ENCODE results near the gene PRND.
A peak's percentile ranks its signal among the peaks of the same experiment; 100 is the strongest.

Gene PRND

DNA sequence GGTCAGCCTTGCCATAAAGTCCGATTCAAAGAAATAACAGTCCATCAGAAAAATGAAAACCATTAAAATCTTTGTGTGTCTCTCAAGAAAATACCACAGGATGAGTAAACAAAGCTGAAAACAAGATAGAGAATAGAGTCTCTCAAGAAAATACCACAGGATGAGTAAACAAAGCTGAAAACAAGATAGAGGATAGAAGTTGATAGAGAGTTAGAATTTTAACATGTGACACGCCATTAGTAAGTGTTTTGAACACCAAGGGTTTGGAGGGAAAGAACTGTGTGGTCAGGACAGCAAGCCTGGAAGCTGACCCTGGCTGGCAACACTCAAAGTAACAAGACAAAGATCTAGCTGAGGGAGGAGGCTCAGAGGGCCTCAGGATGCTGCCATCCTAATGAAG is 43.9 kb upstream of the PRND start:
- Histone ChIP-seq H2AK5ac (ENCODE audit: low read depth, low read length) (no peak overlapping the region), H3K79me1 (ENCODE audit: low read depth, low read length) (no peaks in the 10 kb centered on the region), H3K14ac (ENCODE audit: low read length) (no peak overlapping the region), H2BK12ac (ENCODE audit: low read length) (no peak overlapping the region), H3K4ac (ENCODE audit: low read length) (no peak overlapping the region), H3K18ac (ENCODE audit: low read length) (no peak overlapping the region), H3K4me1 (ENCODE audit: control insufficient read depth in 2 of 2, insufficient read depth in 1 of 2, low read depth in 1 of 2, low read length in 2 of 2) (no peaks in the 10 kb centered on the region), H3K9me3 (replicated peaks in 1 of 2; ENCODE audit: control insufficient read depth in 2 of 2, insufficient read depth in 1 of 2, low read depth in 1 of 2, low read length in 2 of 2) (peaks cover 0 to 3% of the 10 kb centered on the region in 2 donors), H4K8ac (ENCODE audit: low read depth, low read length) (no peak overlapping the region), H2AFZ (ENCODE audit: low read length) (no peak overlapping the region), H4K91ac (ENCODE audit: low read depth, low read length, poor library complexity) (no peak overlapping the region), H3K36me3 (replicated peaks in 1 of 2; ENCODE audit: control insufficient read depth in 2 of 2, insufficient read depth in 2 of 2, low read length in 2 of 2) (no peaks in the 10 kb centered on the region), H2BK15ac (ENCODE audit: low read length) (no peak overlapping the region), H3K27me3 (ENCODE audit: control insufficient read depth in 3 of 3, insufficient read depth in 3 of 3, low read depth in 1 of 3, low read length in 3 of 3) (peaks cover 0 to 26% (median 0%) of the 10 kb centered on the region in 3 experiments), H2BK5ac (ENCODE audit: low read length) (no peak overlapping the region), H2BK120ac (ENCODE audit: low read depth, low read length) (no peak overlapping the region), H3K4me2 (ENCODE audit: insufficient read depth, low read length, poor library complexity, severe bottlenecking) (no peak overlapping the region), H3K4me3 (ENCODE audit: low read length in 2 of 2) (no peak overlapping the region), H3K27ac (replicated peaks; ENCODE audit: low read length) (no peak overlapping the region), H3K23ac (ENCODE audit: low read depth, low read length, poor library complexity) (peak overlapping the region; percentile 49), H3K9ac (ENCODE audit: low read depth, low read length, poor library complexity) (no peak overlapping the region)
- no CpG with 5 or more reads among the region's 2 CpGs for whole genome bisulfite sequencing, 2 donors (ENCODE audit: extremely low coverage in 2 of 2, insufficient read length in 2 of 2, insufficient replicate concordance in 1 of 2)
- DNase-seq (ENCODE audit: low spot score) = no peak

DNA sequence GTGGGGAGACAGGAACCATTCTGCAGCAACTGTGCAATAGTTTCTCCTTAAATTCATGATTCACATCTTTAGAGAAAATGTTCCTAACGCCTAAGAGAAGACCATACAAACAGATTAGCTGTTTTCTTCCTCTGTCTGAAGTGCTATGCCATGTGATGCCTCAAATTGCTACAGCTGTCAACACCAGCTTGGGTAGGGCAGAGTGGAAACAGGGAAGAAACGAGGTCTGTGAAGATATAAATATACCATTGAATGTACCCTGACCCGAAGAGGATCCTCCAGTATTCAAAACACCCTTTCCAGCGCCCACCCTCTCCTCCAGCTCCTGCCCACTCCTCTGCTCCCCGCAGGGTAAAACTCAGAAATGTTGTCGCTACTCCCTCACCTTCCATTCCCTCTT is 40.3 kb upstream of the PRND start:
- Histone ChIP-seq H3K4me3 (ENCODE audit: low read length in 2 of 2) (no peak overlapping the region), H2BK5ac (ENCODE audit: low read length) (no peak overlapping the region), H3K4me1 (ENCODE audit: control insufficient read depth in 2 of 2, insufficient read depth in 1 of 2, low read depth in 1 of 2, low read length in 2 of 2) (peaks cover 1 to 4% of the 10 kb centered on the region in 2 donors), H2AK5ac (ENCODE audit: low read depth, low read length) (no peak overlapping the region), H3K27me3 (ENCODE audit: control insufficient read depth in 3 of 3, insufficient read depth in 3 of 3, low read depth in 1 of 3, low read length in 3 of 3) (peaks cover 0 to 34% (median 8%) of the 10 kb centered on the region in 3 experiments), H3K79me1 (ENCODE audit: low read depth, low read length) (no peaks in the 10 kb centered on the region), H4K91ac (ENCODE audit: low read depth, low read length, poor library complexity) (no peak overlapping the region), H3K23ac (ENCODE audit: low read depth, low read length, poor library complexity) (no peak overlapping the region), H3K27ac (replicated peaks; ENCODE audit: low read length) (no peak overlapping the region), H2AFZ (ENCODE audit: low read length) (no peak overlapping the region), H2BK120ac (ENCODE audit: low read depth, low read length) (no peak overlapping the region), H2BK12ac (ENCODE audit: low read length) (no peak overlapping the region), H3K36me3 (replicated peaks in 1 of 2; ENCODE audit: control insufficient read depth in 2 of 2, insufficient read depth in 2 of 2, low read length in 2 of 2) (no peaks in the 10 kb centered on the region), H3K4me2 (ENCODE audit: insufficient read depth, low read length, poor library complexity, severe bottlenecking) (no peak overlapping the region), H3K4ac (ENCODE audit: low read length) (no peak overlapping the region), H4K8ac (ENCODE audit: low read depth, low read length) (no peak overlapping the region), H3K9me3 (replicated peaks in 1 of 2; ENCODE audit: control insufficient read depth in 2 of 2, insufficient read depth in 1 of 2, low read depth in 1 of 2, low read length in 2 of 2) (peaks cover 0 to 3% of the 10 kb centered on the region in 2 donors), H3K18ac (ENCODE audit: low read length) (no peak overlapping the region), H3K9ac (ENCODE audit: low read depth, low read length, poor library complexity) (no peak overlapping the region), H2BK15ac (ENCODE audit: low read length) (no peak overlapping the region), H3K14ac (ENCODE audit: low read length) (no peak overlapping the region)
- DNase-seq (ENCODE audit: low spot score) = no peak
- WGBS, 2 donors (ENCODE audit: extremely low coverage in 2 of 2, insufficient read length in 2 of 2, insufficient replicate concordance in 1 of 2) = no CpG with 5 or more reads among the region's 6 CpGs

DNA sequence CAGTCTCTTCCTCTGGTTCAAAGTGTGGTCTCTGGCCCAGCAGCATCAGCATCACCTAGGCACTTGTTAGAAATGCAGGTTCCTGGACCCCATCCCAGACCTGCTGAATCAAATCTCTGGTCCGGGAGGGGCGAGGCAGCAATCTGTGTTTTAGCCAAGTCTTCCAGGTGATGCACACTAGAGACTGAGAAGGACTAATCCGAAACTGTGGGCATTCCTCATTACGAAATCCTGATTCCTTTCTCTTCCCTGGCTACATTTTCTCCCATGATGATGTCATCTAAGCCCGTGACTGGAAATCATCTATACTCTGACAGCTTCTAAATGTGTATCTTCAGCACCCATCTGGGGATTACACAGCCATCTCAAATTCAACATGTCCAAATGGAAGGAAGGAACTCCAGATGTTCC is 39.7 kb upstream of the PRND start:
- no peak for DNase-seq (ENCODE audit: low spot score)
- H3K27ac ChIP-seq (replicated peaks; ENCODE audit: low read length) = no peak overlapping the region
- no peak overlapping the region for H3K4ac ChIP-seq (ENCODE audit: low read length)
- H3K79me1 ChIP-seq (ENCODE audit: low read depth, low read length) = no peaks in the 10 kb centered on the region
- H2BK5ac ChIP-seq (ENCODE audit: low read length) = no peak overlapping the region
- WGBS, 2 donors (ENCODE audit: extremely low coverage in 2 of 2, insufficient read length in 2 of 2, insufficient replicate concordance in 1 of 2) = no CpG with 5 or more reads among the region's 5 CpGs
- H3K36me3 ChIP-seq (replicated peaks in 1 of 2; ENCODE audit: control insufficient read depth in 2 of 2, insufficient read depth in 2 of 2, low read length in 2 of 2) = no peaks in the 10 kb centered on the region
- peaks cover 0 to 34% (median 8%) of the 10 kb centered on the region in 3 experiments for H3K27me3 ChIP-seq (ENCODE audit: control insufficient read depth in 3 of 3, insufficient read depth in 3 of 3, low read depth in 1 of 3, low read length in 3 of 3)
- H3K23ac ChIP-seq (ENCODE audit: low read depth, low read length, poor library complexity) = no peak overlapping the region
- no peak overlapping the region for H4K91ac ChIP-seq (ENCODE audit: low read depth, low read length, poor library complexity)
- H2BK12ac ChIP-seq (ENCODE audit: low read length) = no peak overlapping the region
- H4K8ac ChIP-seq (ENCODE audit: low read depth, low read length) = no peak overlapping the region
- no peak overlapping the region for H3K9ac ChIP-seq (ENCODE audit: low read depth, low read length, poor library complexity)
- H3K9me3 ChIP-seq (replicated peaks in 1 of 2; ENCODE audit: control insufficient read depth in 2 of 2, insufficient read depth in 1 of 2, low read depth in 1 of 2, low read length in 2 of 2) = peaks cover 0 to 3% of the 10 kb centered on the region in 2 donors
- H2AK5ac ChIP-seq (ENCODE audit: low read depth, low read length) = no peak overlapping the region
- H3K4me1 ChIP-seq (ENCODE audit: control insufficient read depth in 2 of 2, insufficient read depth in 1 of 2, low read depth in 1 of 2, low read length in 2 of 2) = peaks cover 1 to 4% of the 10 kb centered on the region in 2 donors
- no peak overlapping the region for H3K4me2 ChIP-seq (ENCODE audit: insufficient read depth, low read length, poor library complexity, severe bottlenecking)
- H3K4me3 ChIP-seq (ENCODE audit: low read length in 2 of 2) = no peak overlapping the region
- no peak overlapping the region for H3K18ac ChIP-seq (ENCODE audit: low read length)
- H2BK15ac ChIP-seq (ENCODE audit: low read length) = no peak overlapping the region
- no peak overlapping the region for H3K14ac ChIP-seq (ENCODE audit: low read length)
- no peak overlapping the region for H2AFZ ChIP-seq (ENCODE audit: low read length)
- H2BK120ac ChIP-seq (ENCODE audit: low read depth, low read length) = no peak overlapping the region

DNA sequence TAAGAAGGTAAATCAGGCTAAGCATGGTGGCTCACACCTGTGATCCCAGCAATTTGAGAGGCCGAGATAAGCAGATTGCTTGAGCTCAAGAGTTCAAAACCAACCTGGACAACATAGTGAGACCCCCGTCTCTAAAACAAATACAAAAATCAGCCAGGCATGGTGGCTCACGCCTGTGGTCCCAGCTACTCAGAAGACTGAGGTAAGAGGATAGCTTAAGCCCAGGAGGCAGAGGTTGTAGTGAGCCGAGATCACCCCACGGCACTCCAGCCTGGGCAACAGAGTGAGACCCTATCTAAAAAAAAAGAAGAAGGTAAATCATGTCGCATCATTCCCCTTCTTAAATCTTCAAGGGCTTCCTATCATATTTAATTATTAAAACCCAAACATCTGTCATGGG is 39.0 kb upstream of the PRND start:
- Histone ChIP-seq H4K91ac (ENCODE audit: low read depth, low read length, poor library complexity) (no peak overlapping the region), H3K18ac (ENCODE audit: low read length) (no peak overlapping the region), H3K9me3 (replicated peaks in 1 of 2; ENCODE audit: control insufficient read depth in 2 of 2, insufficient read depth in 1 of 2, low read depth in 1 of 2, low read length in 2 of 2) (peaks cover 0 to 3% of the 10 kb centered on the region in 2 donors), H3K14ac (ENCODE audit: low read length) (no peak overlapping the region), H2BK12ac (ENCODE audit: low read length) (no peak overlapping the region), H3K27ac (replicated peaks; ENCODE audit: low read length) (no peak overlapping the region), H2BK5ac (ENCODE audit: low read length) (no peak overlapping the region), H3K4me1 (ENCODE audit: control insufficient read depth in 2 of 2, insufficient read depth in 1 of 2, low read depth in 1 of 2, low read length in 2 of 2) (peaks cover 3 to 8% of the 10 kb centered on the region in 2 donors), H2BK15ac (ENCODE audit: low read length) (no peak overlapping the region), H2BK120ac (ENCODE audit: low read depth, low read length) (no peak overlapping the region), H2AFZ (ENCODE audit: low read length) (no peak overlapping the region), H4K8ac (ENCODE audit: low read depth, low read length) (no peak overlapping the region), H3K23ac (ENCODE audit: low read depth, low read length, poor library complexity) (no peak overlapping the region), H3K36me3 (replicated peaks in 1 of 2; ENCODE audit: control insufficient read depth in 2 of 2, insufficient read depth in 2 of 2, low read length in 2 of 2) (no peaks in the 10 kb centered on the region), H2AK5ac (ENCODE audit: low read depth, low read length) (no peak overlapping the region), H3K4me2 (ENCODE audit: insufficient read depth, low read length, poor library complexity, severe bottlenecking) (no peak overlapping the region), H3K9ac (ENCODE audit: low read depth, low read length, poor library complexity) (no peak overlapping the region), H3K4ac (ENCODE audit: low read length) (no peak overlapping the region), H3K4me3 (ENCODE audit: low read length in 2 of 2) (no peak overlapping the region), H3K27me3 (ENCODE audit: control insufficient read depth in 3 of 3, insufficient read depth in 3 of 3, low read depth in 1 of 3, low read length in 3 of 3) (peaks cover 0 to 34% (median 8%) of the 10 kb centered on the region in 3 experiments), H3K79me1 (ENCODE audit: low read depth, low read length) (no peaks in the 10 kb centered on the region)
- no CpG with 5 or more reads among the region's 6 CpGs for WGBS, 2 donors (ENCODE audit: extremely low coverage in 2 of 2, insufficient read length in 2 of 2, insufficient replicate concordance in 1 of 2)
- DNase-seq (ENCODE audit: low spot score) = no peak

Data from neuronal stem cell (in vitro differentiated cells).